ENCODE data around the gene CMPK2.

The CMPK2 gene

GRCh38 chr2:6819668-6820067 is 46.0 kb downstream of the CMPK2 start:
- Histone ChIP-seq H3K36me3 (no peaks in the 10 kb centered on the region), H3K27me3 (no peaks in the 10 kb centered on the region), H3K9me3 (no peaks in the 10 kb centered on the region), H3K4me3 (ENCODE audit: low read depth, low read length) (no peak overlapping the region), H3K4me1 (0 out of 2 replicates have a peak, but pooled peaks cover 3% of the 10 kb centered on the region)
- TF ChIP-seq, protein P1, sequence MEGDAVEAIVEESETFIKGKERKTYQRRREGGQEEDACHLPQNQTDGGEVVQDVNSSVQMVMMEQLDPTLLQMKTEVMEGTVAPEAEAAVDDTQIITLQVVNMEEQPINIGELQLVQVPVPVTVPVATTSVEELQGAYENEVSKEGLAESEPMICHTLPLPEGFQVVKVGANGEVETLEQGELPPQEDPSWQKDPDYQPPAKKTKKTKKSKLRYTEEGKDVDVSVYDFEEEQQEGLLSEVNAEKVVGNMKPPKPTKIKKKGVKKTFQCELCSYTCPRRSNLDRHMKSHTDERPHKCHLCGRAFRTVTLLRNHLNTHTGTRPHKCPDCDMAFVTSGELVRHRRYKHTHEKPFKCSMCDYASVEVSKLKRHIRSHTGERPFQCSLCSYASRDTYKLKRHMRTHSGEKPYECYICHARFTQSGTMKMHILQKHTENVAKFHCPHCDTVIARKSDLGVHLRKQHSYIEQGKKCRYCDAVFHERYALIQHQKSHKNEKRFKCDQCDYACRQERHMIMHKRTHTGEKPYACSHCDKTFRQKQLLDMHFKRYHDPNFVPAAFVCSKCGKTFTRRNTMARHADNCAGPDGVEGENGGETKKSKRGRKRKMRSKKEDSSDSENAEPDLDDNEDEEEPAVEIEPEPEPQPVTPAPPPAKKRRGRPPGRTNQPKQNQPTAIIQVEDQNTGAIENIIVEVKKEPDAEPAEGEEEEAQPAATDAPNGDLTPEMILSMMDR (IDR thresholded peaks at IDR 0.05; ENCODE audit: low read depth, low read length), result no peak
- no peak for DNase-seq

DNA sequence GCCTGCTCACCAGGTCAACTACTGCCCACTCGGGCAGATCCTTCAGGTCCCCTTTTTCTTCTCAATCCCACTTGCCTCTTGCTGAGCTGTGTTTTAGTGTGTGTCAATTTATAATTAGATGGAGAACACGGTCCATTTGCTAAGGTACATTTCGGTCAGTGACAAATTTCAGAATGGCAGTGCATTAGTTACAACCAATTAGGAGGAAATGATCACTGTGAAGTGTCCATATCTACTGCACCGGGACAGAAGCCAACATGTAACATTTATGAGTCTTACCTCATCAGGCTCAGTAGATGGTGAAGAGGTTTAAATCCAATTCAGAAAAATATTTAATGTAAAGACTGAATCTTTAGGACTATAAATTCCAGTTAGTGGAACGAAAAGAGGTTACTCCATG is 47.7 kb downstream of the CMPK2 start:
- H3K27me3 ChIP-seq, result no peaks in the 10 kb centered on the region
- DNase-seq, result no peak

DNA sequence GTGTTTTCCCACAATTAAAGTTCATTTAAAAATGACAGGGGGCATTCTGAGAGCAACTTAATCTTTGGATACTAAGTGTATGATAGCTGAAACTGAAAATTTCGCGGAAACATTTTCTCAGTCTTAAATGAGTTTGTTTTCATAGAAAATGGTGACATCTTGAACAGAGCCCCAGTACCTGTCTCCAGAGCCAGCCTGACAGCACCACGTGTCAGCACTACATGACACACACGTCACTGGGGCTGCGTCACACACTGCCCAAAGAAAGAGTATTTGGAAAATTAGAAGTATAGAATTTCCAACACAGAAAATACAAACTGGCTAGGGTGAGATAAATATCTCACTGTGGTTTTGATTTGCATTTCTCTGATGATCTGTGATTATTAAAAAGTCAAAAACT is 50.8 kb downstream of the CMPK2 start:
- DNase-seq, result no peak
- no peak overlapping the region for H3K4me3 ChIP-seq (ENCODE audit: low read depth, low read length)
- no peaks in the 10 kb centered on the region for H3K36me3 ChIP-seq
- H3K9me3 ChIP-seq, result no peaks in the 10 kb centered on the region
- no peaks in the 10 kb centered on the region for H3K27me3 ChIP-seq
- TF ChIP-seq, protein P1 (IDR thresholded peaks at IDR 0.05; ENCODE audit: low read depth, low read length), result no peak
- no peaks in the 10 kb centered on the region for H3K4me1 ChIP-seq

More for the DNA sequence above, 47.7 kb downstream of the CMPK2 start:
- no peaks in the 10 kb centered on the region for H3K4me1 ChIP-seq
- no peaks in the 10 kb centered on the region for H3K9me3 ChIP-seq
- no peaks in the 10 kb centered on the region for H3K36me3 ChIP-seq
- H3K4me3 ChIP-seq (ENCODE audit: low read depth, low read length), result no peak overlapping the region
- TF ChIP-seq, protein P1 (IDR thresholded peaks at IDR 0.05; ENCODE audit: low read depth, low read length), result no peak

- Histone ChIP-seq H3K4me3 (ENCODE audit: low read depth, low read length) (no peak overlapping the region), H3K9me3 (no peaks in the 10 kb centered on the region), H3K36me3 (no peaks in the 10 kb centered on the region), H3K4me1 (no peaks in the 10 kb centered on the region), H3K27me3 (no peaks in the 10 kb centered on the region)
- no peak for DNase-seq
- TF ChIP-seq, protein P1 (IDR thresholded peaks at IDR 0.05; ENCODE audit: low read depth, low read length), result no peak
Observed at GRCh38 chr2:6814312-6814711, 51.4 kb downstream of the CMPK2 start.

DNA sequence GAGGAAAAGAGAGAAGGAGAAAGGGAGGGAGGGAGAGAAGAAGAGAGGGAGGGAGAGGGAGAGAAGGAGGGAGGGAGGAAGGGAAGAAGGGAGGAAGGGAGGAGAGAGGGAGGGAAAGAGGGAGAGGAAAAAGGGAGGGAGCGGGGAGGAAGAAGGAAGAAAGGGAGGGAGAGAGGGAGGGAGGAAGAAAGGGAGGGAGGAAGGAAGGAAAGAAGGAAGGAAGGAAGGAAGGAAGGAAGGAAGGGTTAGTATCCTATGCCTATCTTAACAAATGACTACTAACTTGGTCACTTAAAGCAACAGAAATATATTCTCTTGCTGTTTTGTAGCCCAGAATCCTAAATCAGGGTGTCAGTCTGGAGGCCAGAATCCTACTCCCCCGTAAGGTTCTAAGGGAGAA is 52.1 kb downstream of the CMPK2 start:
- Histone ChIP-seq H3K36me3 (no peaks in the 10 kb centered on the region), H3K4me1 (no peaks in the 10 kb centered on the region), H3K27me3 (no peaks in the 10 kb centered on the region), H3K4me3 (ENCODE audit: low read depth, low read length) (no peak overlapping the region), H3K9me3 (no peaks in the 10 kb centered on the region)
- TF ChIP-seq, protein P1 (IDR thresholded peaks at IDR 0.05; ENCODE audit: low read depth, low read length), result no peak
- DNase-seq, result no peak

DNA sequence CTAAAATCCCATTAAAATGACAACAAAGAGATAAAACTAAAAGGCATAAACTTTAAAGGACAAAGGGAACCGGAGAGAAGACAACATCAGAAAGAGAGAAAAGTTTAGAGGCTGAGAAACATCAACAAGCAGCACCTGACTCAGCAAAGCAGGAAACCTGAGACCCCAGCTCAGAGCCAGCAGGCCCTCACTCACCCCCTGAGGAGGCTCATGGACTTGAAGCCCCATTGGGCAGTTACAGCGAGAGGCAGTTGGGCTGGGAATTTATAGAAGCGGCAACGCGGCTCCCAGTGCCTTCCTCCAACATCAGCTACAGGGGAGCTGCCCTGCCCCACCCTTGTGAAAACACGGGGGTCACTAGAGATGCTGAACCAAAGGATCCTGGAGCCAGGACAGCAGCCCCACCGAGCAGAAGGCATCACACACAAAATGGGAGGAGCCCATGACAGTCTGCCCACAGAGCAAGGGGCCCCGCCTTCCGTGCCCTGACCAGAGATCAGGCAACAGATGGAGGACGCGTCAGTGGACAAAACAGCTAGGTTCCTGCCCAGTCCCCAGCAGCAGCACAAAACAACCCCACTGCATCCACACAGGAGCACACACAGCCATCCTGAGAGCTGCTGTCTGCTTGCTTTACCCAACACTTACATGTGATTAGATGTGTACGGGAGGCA is 52.7 kb downstream of the CMPK2 start:
- TF ChIP-seq, protein P1 (IDR thresholded peaks at IDR 0.05; ENCODE audit: low read depth, low read length), result no peak
- no peaks in the 10 kb centered on the region for H3K36me3 ChIP-seq
- H3K4me3 ChIP-seq (ENCODE audit: low read depth, low read length), result no peak overlapping the region
- DNase-seq, result peak; percentile 20
- no peaks in the 10 kb centered on the region for H3K27me3 ChIP-seq
- no peaks in the 10 kb centered on the region for H3K4me1 ChIP-seq
- H3K9me3 ChIP-seq, result no peaks in the 10 kb centered on the region
